Osteocyte (in vitro differentiated cells): ENCODE data around the gene CNGB1. TPM values are rescaled to one million over a fixed set of nuclear protein-coding genes. Genes with fewer than 3 reads are reported as not detected.
"Not testable (repeated sequence)": the region's sequence is repeated elsewhere in the genome, so short reads cannot be mapped to it uniquely, and the experiment has no call there.

Source experiments
- DNase-seq: peaks from one replicate; pipeline ENCODE4 v3.0.0; 2021; ENCODE audit warnings: mixed read lengths; ENCODE audit not compliant: unreplicated experiment; ENCODE audit errors: extremely low spot score
- H3K27ac Mint-ChIP-seq: one replicate; pipeline ENCODE4 v1.8.0; 2021; ENCODE audit warnings: mild to moderate bottlenecking, mixed read lengths; ENCODE audit not compliant: unreplicated experiment
- H3K27me3 Mint-ChIP-seq: one replicate; pipeline ENCODE4 v1.8.0; 2021; ENCODE audit warnings: mixed read lengths; ENCODE audit not compliant: unreplicated experiment
- H3K36me3 Mint-ChIP-seq: one replicate; pipeline ENCODE4 v1.8.0; 2021; ENCODE audit warnings: mixed read lengths; ENCODE audit not compliant: unreplicated experiment
- H3K4me1 Mint-ChIP-seq: one replicate; pipeline ENCODE4 v1.8.0; 2021; ENCODE audit warnings: mixed read lengths; ENCODE audit not compliant: unreplicated experiment
- H3K4me3 Mint-ChIP-seq: one replicate; pipeline ENCODE4 v1.8.0; 2021; ENCODE audit warnings: mild to moderate bottlenecking, moderate library complexity, mixed read lengths; ENCODE audit not compliant: unreplicated experiment
- H3K9me3 Mint-ChIP-seq: one replicate; pipeline ENCODE4 v1.8.0; 2021; ENCODE audit warnings: mixed read lengths; ENCODE audit not compliant: unreplicated experiment
- CTCF ChIP-seq: fragments of 200-600 bp; sonication (generic); IDR thresholded peaks from 2 replicates; pipeline ENCODE4 v1.5.0; 2021; ENCODE audit warnings: antibody characterized with exemption, mild to moderate bottlenecking, moderate library complexity
- total RNA-seq: library from RNA; stranded (reverse); gene quantifications from 2 replicates; pipeline ENCODE4 v1.2.1, GENCODE V29; 2021

CNGB1 gene
- total RNA-seq, 1 donor from 2014 or later: not detected

- H3K4me1 Mint-ChIP-seq: peaks cover 2% of the 10 kb centered on the region
- H3K27me3 Mint-ChIP-seq: peaks cover 13% of the 10 kb centered on the region
- no peak for DNase-seq
- no peak overlapping the region for H3K4me3 Mint-ChIP-seq
- H3K36me3 Mint-ChIP-seq: no peaks in the 10 kb centered on the region
- no peaks in the 10 kb centered on the region for H3K9me3 Mint-ChIP-seq
- H3K27ac Mint-ChIP-seq: no peak overlapping the region
- TF ChIP-seq CTCF: no peak
Observed at GRCh38 chr16:57920215-57920879, 50.6 kb downstream of the CNGB1 start.

DNA sequence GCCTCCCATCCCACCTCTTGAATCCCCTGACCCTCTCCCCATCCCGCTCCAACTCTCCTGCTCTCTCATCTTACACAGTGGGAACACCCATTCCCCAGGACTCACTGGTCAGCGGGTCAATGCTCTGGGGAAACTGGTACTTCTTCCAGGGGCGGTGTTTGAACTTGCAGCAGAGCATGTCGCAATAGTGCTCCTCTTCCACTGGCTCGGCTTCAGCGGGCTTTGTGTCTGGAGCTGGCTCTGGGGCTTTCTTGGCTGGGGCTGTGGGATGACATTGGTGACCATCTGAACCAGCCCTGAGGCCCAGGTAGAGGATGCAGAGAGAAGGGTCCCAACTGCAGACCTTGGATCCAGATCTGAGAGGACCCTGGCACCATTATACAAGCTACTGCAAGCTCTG lies 51.9 kb downstream of the CNGB1 start:
- no peak for DNase-seq
- no peaks in the 10 kb centered on the region for H3K9me3 Mint-ChIP-seq

DNA sequence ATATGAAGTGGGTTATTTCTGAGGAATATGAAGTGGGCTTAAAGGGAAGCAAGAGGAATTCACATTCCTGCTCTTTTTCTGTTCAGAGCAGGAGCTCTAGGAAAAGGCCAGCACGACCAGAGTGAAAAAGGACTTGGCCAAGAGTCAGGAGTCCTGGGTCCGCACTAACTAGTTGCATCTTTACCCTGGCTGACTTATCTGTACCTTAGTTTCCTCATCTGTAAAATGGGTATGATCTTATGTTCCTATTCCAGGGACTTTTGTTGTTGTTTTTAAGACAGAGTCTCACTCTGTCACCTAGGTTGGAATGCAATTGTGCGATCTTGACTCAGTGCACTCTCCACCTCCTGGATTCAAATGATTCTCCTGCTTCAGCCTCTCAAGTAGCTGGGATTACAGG lies 52.5 kb downstream of the CNGB1 start:
- no peak overlapping the region for H3K4me3 Mint-ChIP-seq

More for the DNA sequence above, 51.9 kb downstream of the CNGB1 start:
- Mint-ChIP-seq H3K36me3 (no peaks in the 10 kb centered on the region), H3K4me1 (no peaks in the 10 kb centered on the region), H3K27me3 (peaks cover 22% of the 10 kb centered on the region), H3K4me3 (no peak overlapping the region), H3K27ac (no peak overlapping the region)
- no peak for TF ChIP-seq CTCF

DNA sequence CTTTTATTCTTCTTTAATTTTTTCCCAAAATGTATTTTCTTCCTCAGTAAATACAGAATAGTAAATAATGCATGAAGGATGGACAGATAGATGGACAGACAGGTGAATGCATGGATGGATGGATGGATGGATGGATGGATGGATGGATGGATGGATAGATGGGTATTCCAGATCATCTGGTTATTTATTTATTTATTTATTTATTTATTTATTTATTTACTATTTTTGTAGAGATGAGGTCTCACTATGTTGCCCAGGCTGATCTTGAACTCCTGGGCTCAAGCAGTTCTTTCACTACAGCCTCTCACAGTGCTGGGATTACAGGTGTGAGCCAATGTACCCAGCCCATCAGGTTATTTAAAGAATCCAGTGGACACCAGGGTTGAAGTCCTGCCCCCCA lies 53.0 kb downstream of the CNGB1 start:
- H3K4me1 Mint-ChIP-seq, H3K4me3 Mint-ChIP-seq, H3K36me3 Mint-ChIP-seq, DNase-seq, H3K9me3 Mint-ChIP-seq, H3K27ac Mint-ChIP-seq: not testable (repeated sequence)
- H3K27me3 Mint-ChIP-seq: peaks cover 22% of the 10 kb centered on the region

More for the DNA sequence above, 52.5 kb downstream of the CNGB1 start:
- no peak for TF ChIP-seq CTCF
- H3K9me3 Mint-ChIP-seq: no peaks in the 10 kb centered on the region
- no peak overlapping the region for H3K27ac Mint-ChIP-seq
- H3K4me1 Mint-ChIP-seq: no peaks in the 10 kb centered on the region
- DNase-seq: no peak
- H3K27me3 Mint-ChIP-seq: peaks cover 22% of the 10 kb centered on the region
- no peaks in the 10 kb centered on the region for H3K36me3 Mint-ChIP-seq

DNA sequence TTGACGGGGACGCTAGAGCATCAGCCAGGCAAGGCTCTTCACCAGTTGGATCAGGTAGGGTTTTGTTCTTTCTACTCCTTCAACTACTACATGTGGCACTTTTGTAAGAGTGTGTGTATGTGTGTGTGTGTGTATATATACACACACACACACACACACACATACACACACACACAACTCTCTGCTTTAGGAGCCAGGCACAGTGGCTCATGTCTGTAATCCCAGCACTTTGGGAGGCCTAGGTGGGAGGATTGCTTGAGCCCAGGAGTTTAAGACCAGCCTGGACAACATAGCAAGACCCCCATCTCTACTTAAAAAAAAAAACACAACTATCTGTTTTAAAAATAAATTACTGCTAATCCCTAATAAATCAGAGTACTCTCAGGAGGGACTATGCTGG lies 53.4 kb downstream of the CNGB1 start:
- not testable (repeated sequence) for DNase-seq, H3K4me3 Mint-ChIP-seq, H3K27ac Mint-ChIP-seq, H3K4me1 Mint-ChIP-seq, H3K36me3 Mint-ChIP-seq, H3K9me3 Mint-ChIP-seq
- peaks cover 25% of the 10 kb centered on the region for H3K27me3 Mint-ChIP-seq

GRCh38 chr16:57916735-57917438 lies 54.0 kb downstream of the CNGB1 start:
- Mint-ChIP-seq H3K27me3 (peaks cover 30% of the 10 kb centered on the region), H3K9me3 (no peaks in the 10 kb centered on the region), H3K27ac (no peak overlapping the region), H3K36me3 (no peaks in the 10 kb centered on the region), H3K4me3 (no peak overlapping the region), H3K4me1 (no peaks in the 10 kb centered on the region)
- no peak for DNase-seq
- no peak for TF ChIP-seq CTCF
